GM12878 (cell line): ENCODE measurements around the gene SLC25A42. TPM values are rescaled to one million over a fixed set of nuclear protein-coding genes. Genes with fewer than 3 reads are reported as not detected.

Experiments
- ATAC-seq: fragments of 200-7000 bp; cut with Tn5 transposase; 3 replicates; pipeline ENCODE4 v1.9.1; 2020; ENCODE audit warnings: mild to moderate bottlenecking, moderate library complexity
- BruUV-seq: library from RNA; stranded (reverse); fragments of 400-500 nt; replicated peaks from 2 replicates; lab custom pipeline; 2021; lab: Mats Ljungman, UMichigan
- CTCF ChIA-PET: fragments of 300-600 bp; sonication (Branson Sonifier 250); formaldehyde crosslinking; extraction: SDS; loops from one replicate; lab custom pipeline; 2021; ENCODE audit warnings: inconsistent platforms; lab: Yijun Ruan, JAX
- POLR2A ChIA-PET: fragments of 350-600 bp; formaldehyde crosslinking; extraction: SDS; loops from one replicate; lab custom pipeline; 2021; ENCODE audit warnings: inconsistent platforms; lab: Charles Lee
- RAD21 ChIA-PET: fragments of 300-600 bp; sonication (Branson Sonifier 250); formaldehyde crosslinking; loops from one replicate; lab custom pipeline; 2023; ENCODE audit warnings: antibody characterized with exemption; ENCODE audit not compliant: unreplicated experiment; lab: Charles Lee
- SMC1A ChIA-PET: fragments of 300-600 bp; sonication (Branson Sonifier 250); formaldehyde crosslinking; loops from one replicate; lab custom pipeline; 2023; ENCODE audit not compliant: unreplicated experiment, uncharacterized antibody; lab: Charles Lee
- DNase-seq: peaks from one replicate; pipeline ENCODE4 v3.0.0-alpha.2; 2011; ENCODE audit warnings: low read depth, low spot score
- FAIRE-seq: peaks from 3 replicates; lab custom pipeline; 2011; peaks lifted over from hg19 to GRCh38; lab: Jason Lieb, UNC
- H2AFZ ChIP-seq: 2 replicates; pipeline ENCODE4 v1.6.0; 2011; ENCODE audit warnings: low read depth, low read length, control low read depth; ENCODE audit not compliant: control insufficient read depth
- H3K27ac ChIP-seq: 2 replicates; pipeline ENCODE4 v1.5.1; 2011; ENCODE audit warnings: control low read depth; ENCODE audit not compliant: control insufficient read depth, insufficient read depth
- H3K27me3 ChIP-seq, 2 experiments: replicated peaks in 1 of 2; 2 replicates each; pipeline versions ENCODE4 v1.6.0 to v1.6.1; 2011; ENCODE audit warnings: low read length in 1 of 2; ENCODE audit not compliant: control insufficient read depth in 2 of 2, insufficient read depth in 2 of 2
- H3K36me3 ChIP-seq, 2 experiments: 2 replicates each; pipeline ENCODE4 v1.5.1; 2011; ENCODE audit warnings: low read length in 1 of 2; ENCODE audit not compliant: control insufficient read depth in 2 of 2, insufficient read depth in 2 of 2
- H3K4me1 ChIP-seq: 2 replicates; pipeline ENCODE4 v1.6.1; 2011; ENCODE audit warnings: mild to moderate bottlenecking, low read length, moderate library complexity, mixed read lengths; ENCODE audit not compliant: control insufficient read depth, insufficient read depth
- H3K4me2 ChIP-seq: 2 replicates; pipeline ENCODE4 v1.6.0; 2011; ENCODE audit warnings: control low read depth; ENCODE audit not compliant: control insufficient read depth, insufficient read depth
- H3K4me3 ChIP-seq: fragments of 200-600 bp; sonication (generic); 2 replicates; pipeline ENCODE4 v1.5.1; 2016
- H3K79me2 ChIP-seq: 2 replicates; pipeline ENCODE4 v1.6.0; 2011; ENCODE audit warnings: low read length; ENCODE audit not compliant: control insufficient read depth, insufficient read depth
- H3K9ac ChIP-seq: 2 replicates; pipeline ENCODE4 v1.8.0; 2011; ENCODE audit warnings: low read length, control low read depth, mixed read lengths; ENCODE audit not compliant: control insufficient read depth, insufficient read depth
- H3K9me3 ChIP-seq: replicated peaks from 3 replicates; pipeline ENCODE4 v1.5.1; 2011; ENCODE audit warnings: mild to moderate bottlenecking, low read length; ENCODE audit not compliant: control insufficient read depth, insufficient read depth
- H4K20me1 ChIP-seq: 2 replicates; pipeline ENCODE4 v1.6.0; 2011; ENCODE audit not compliant: control insufficient read depth, insufficient read depth
- CREM ChIP-seq: IDR thresholded peaks from 2 replicates; pipeline ENCODE4 v1.6.1; 2014; ENCODE audit warnings: antibody characterized with exemption, low read depth
- DPF2 ChIP-seq: fragments of 450-650 bp; IDR thresholded peaks from 2 replicates; pipeline ENCODE4 v1.6.1; 2017; ENCODE audit warnings: mild to moderate bottlenecking
- E2F8 ChIP-seq: fragments of 450-650 bp; IDR thresholded peaks from 2 replicates; pipeline ENCODE4 v1.6.1; 2018; ENCODE audit warnings: mild to moderate bottlenecking, low read depth, moderate library complexity; ENCODE audit not compliant: partially characterized antibody
- ESRRA ChIP-seq: IDR thresholded peaks from 2 replicates; pipeline ENCODE4 v1.6.1; 2012; ENCODE audit warnings: mild to moderate bottlenecking, low read length, improper control_type of control experiment
- MTA2 ChIP-seq: fragments of 450-650 bp; IDR thresholded peaks from 2 replicates; pipeline ENCODE4 v1.6.1; 2016; ENCODE audit warnings: low read depth, mild to moderate bottlenecking, moderate library complexity
- NR2C1 ChIP-seq: fragments of 450-650 bp; IDR thresholded peaks from 2 replicates; pipeline ENCODE4 v1.6.1; 2017; ENCODE audit warnings: antibody characterized with exemption, mild to moderate bottlenecking, moderate library complexity
- RCOR1 ChIP-seq: conservative IDR thresholded peaks from 2 replicates; pipeline ENCODE4 v1.6.1; 2012; ENCODE audit warnings: low read depth, low read length, improper control_type of control experiment
- RELA ChIP-seq: fragments of 450-650 bp; IDR thresholded peaks from 2 replicates; pipeline ENCODE4 v1.8.0; 2014; ENCODE audit warnings: borderline replicate concordance; ENCODE audit not compliant: partially characterized antibody
- STAT1 ChIP-seq: fragments of 450-650 bp; conservative IDR thresholded peaks from 2 replicates; pipeline ENCODE4 v1.6.1; 2014; ENCODE audit warnings: antibody characterized with exemption, mild to moderate bottlenecking
- WGBS: methylation state at CpG from one replicate; pipeline ENCODE4 v1.1.6; 2016; ENCODE audit warnings: low lambda C conversion rate; ENCODE audit not compliant: insufficient replicate concordance, insufficient coverage; ENCODE audit errors: missing lambda C conversion rate; 5-methylcytosine and 5-hydroxymethylcytosine counted together
- in situ Hi-C: fragments of 300-500 bp; cut with MboI; formaldehyde crosslinking; loops from 9 replicates; pipeline ENCODE4 v1.14.3; 2018; ENCODE audit warnings: mixed read lengths
- intact Hi-C: fragments of 100-400 bp; cut with micrococcal nuclease; formaldehyde crosslinking; loops from one replicate; pipeline ENCODE4 v1.14.2; 2022; ENCODE audit not compliant: unreplicated experiment
- polyA plus RNA-seq, 11 experiments: library from polyadenylated mRNA; depleted of rRNA in 4 of 11; unstranded in 6 of 11; stranded (reverse) in 5 of 11; fragments of >200 nt; fragmentation: Nextera tagmentation in 4 of 11; fragmentation: Illumina TruSeq in 1 of 11; extraction: Ambion mirVana in 4 of 11; extraction: Trizol in 1 of 11; gene quantifications; 1 replicate in 1 of 11; 2 replicates in 10 of 11; pipeline versions ENCODE4 v1.2.1 to v1.2.3, GENCODE V29; 2011 to 2016; ENCODE audit warnings: inconsistent platforms in 2 of 11, missing spikeins in 2 of 11, low read depth in 1 of 11
- total RNA-seq, 4 experiments: library from RNA; depleted of rRNA in 3 of 4; stranded (reverse); fragments of >200 nt in 3 of 4; fragmentation: Illumina TruSeq in 1 of 4; extraction: Trizol in 1 of 4; gene quantifications; 2 replicates each; pipeline versions ENCODE4 v1.2.1 to v1.2.3, GENCODE V29; 2013 to 2021

SLC25A42 gene
- total and polyA plus RNA-seq, 10 of the 15 experiments (the other 5 are each of a cell fraction or from before 2014, with no cell fraction given): 0.24 to 19.2 (median 9.6) TPM

- DNase-seq (no peak), FAIRE-seq (no peak), ATAC-seq (no peak)
- TF ChIP-seq DPF2: no peak
- no peak for TF ChIP-seq E2F8
- TF ChIP-seq MTA2: no peak
- TF ChIP-seq ESRRA: no peak
- TF ChIP-seq RCOR1: no peak
- no peak for TF ChIP-seq STAT1
- no peak for TF ChIP-seq CREM
- TF ChIP-seq NR2C1: no peak
- no peak for TF ChIP-seq RELA
- in situ Hi-C loops: loop anchor here (5.0 kb wide), 1 partner anchor 85 kb away; no protein-coding TSS in a partner anchor
- peaks cover 17 to 32% of the 10 kb centered on the region in 2 experiments for H3K36me3 ChIP-seq
- no peak overlapping the region for H2AFZ ChIP-seq
- CTCF ChIA-PET: interaction anchor here (1.0 kb wide), 1 partner anchor 19 kb away, joined by 3 read pairs; no protein-coding TSS in a partner anchor
- H3K27me3 ChIP-seq: no peaks in the 10 kb centered on the region
- H3K79me2 ChIP-seq: no peaks in the 10 kb centered on the region
- no peaks in the 10 kb centered on the region for H3K9me3 ChIP-seq
- H4K20me1 ChIP-seq: no peaks in the 10 kb centered on the region; the same call in 1 of the 2 replicates
- intact Hi-C loops: no loop called here
- H3K4me1 ChIP-seq: no peaks in the 10 kb centered on the region
- POLR2A ChIA-PET: interaction anchor here (0.5 to 0.6 kb wide), 2 partner anchors 9 to 84 kb away, joined by 3 to 4 read pairs; no protein-coding TSS in a partner anchor
- no peak overlapping the region for H3K27ac ChIP-seq
- WGBS: 86% methylated on average over 13 of the region's 13 CpGs
- H3K4me3 ChIP-seq: no peak overlapping the region
- no peak overlapping the region for H3K9ac ChIP-seq
- SMC1A ChIA-PET: no interaction called here
- RAD21 ChIA-PET: no interaction called here
- BruUV-seq: no TSS peak
- H3K4me2 ChIP-seq: no peak overlapping the region
These were observed 6.5 kb upstream of the SLC25A42 start for GRCh38 chr19:19057317-19057716.
